Stimulated activated CD4-positive, alpha-beta T cell treated with anti-CD3 and anti-CD28 coated beads, Interleukin-2, amount 100 ng/mL, for 4 hours (primary cell): ENCODE measurements around the gene LOC101059915.
A peak's percentile ranks its signal among the peaks of the same experiment; 100 is the strongest.

Experiments
- DNase-seq: peaks from one replicate; pipeline ENCODE4 v3.0.0-alpha.2; 2020; ENCODE audit warnings: low read depth

Gene LOC101059915

DNA sequence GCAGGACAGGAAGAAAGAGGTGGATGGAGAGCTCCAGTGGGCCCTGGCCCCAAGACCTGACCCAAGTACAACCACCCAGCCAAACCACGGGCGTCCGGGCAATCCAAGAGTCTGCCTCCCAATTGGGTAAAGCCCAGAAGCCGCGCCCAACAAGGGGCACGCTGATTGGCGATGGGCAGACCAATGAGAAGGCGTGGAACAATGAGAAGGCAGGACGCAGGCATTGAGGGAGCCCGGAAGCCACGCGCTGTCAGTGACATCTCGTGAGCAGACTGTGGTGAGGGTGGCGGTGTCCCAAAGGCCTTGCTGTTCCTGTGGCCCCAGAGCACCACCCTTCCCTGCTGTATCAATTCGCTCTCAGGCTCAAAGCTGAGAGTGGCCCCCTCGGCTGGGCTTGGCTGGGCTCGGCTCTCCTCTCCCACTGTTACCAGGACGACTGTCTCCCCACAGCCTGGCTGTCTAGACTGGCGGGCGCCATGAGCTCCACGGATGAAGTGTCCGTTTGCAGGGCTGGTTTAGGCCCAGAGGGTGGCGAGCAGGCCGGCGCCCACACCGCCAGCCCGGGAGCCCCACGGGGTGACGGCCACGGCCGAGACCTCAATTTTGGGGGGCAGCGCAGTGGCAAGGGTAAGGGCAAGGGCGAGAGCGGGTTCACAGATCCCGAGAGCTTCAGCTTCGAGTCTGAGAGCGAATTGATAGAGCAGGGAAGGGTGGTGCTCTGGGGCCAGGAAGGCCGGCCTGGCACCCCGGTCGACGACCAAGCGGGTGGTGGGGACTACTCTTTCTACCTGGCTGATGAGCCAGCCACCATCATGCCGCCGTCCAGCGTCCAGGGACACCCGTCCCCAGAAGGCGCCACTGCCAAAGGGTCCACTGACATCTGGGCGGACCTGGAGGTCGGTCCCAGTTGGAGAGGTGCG lies at the start of gene LOC101059915:
Gene LOC101059915, plus strand, starts transcription at position 219 of the 920 bp plus-strand sequence.
- no peak for DNase-seq

DNA sequence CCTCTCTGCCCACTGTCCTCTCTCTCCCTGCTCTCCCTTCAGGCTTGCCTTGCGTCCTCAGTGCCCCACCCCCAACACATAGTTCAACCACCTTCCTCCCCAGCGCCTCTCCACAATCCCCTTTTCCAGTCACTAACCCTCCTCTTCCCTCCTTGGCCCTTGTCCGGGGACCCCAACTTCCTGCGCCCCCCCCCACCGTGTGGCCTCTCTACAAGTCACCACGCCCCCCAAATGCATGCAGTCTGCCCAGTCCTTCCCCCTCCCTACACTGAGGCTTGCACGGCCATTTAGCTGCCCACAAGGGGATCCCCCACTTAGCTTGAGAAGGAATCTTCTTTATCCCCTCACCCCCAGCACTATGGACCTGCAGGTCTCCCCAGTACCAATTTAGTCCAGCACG lies 49.6 kb upstream of the LOC101059915 start:
- DNase-seq: no peak

DNA sequence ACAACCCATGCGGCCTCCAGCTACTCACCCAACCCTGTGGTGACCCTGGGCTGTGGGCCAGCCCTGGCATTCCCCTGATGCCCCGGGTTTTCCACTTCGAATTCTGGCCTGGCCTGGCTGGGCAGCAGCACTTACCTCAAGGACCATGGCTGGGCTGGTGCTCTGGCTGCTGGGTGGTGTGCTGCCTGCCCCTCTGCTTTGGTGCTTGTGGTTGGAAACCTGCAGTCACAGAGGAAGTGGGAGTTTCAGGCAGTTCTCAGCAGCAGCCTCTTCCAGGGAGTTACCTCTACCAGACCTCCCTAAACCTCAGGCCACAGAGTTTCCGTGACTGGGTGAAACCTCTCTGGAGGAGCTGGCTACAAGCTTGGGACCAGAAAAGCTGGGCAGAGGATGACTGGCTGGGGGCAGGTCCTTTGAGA lies 49.0 kb upstream of the LOC101059915 start, which contains the start of gene CXCR3:
Gene CXCR3, minus strand, starts transcription at position 209 of the 419 bp plus-strand sequence. Its CDS starts 62 bp downstream, at position 147.
- DNase-seq: peak; percentile 57

DNA sequence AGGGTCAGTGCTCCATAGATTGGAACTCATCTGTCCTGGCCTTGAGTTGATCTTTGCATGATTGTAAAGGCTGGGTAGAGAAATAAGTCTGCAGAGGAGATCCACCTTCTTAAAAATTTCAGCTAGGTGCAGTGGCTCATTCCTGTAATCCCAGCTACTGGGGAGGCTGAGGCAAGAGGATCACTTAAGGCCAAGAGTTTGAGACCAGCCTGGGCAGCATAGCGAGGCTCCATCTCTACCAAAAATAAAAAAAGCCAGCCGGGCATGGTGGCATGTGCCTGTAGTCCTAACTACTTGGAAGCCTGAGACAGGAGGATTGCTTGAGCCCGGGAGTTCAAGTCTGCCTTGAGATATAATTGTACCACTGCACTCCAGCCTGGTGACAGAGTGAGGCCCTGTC lies 48.6 kb upstream of the LOC101059915 start:
- DNase-seq: no peak

DNA sequence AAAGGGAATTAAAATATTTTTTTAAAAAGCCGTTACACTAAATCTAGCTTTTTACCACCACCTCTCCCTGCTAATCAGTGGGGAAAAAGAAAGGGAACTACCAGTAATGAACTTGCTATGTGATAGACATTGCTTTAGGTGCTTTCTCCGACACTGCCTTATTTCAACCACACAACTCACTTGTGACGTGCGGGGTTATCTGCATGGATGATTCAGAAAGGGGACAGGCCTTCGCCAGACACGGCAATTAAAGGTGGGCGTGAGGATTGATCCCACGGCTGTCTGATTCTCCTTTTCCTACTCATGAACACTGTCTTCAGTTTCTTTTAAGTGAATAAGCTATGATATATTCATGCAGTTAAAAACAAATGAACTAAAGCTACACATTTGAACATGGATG lies 48.2 kb upstream of the LOC101059915 start:
- peak; percentile 71 for DNase-seq

DNA sequence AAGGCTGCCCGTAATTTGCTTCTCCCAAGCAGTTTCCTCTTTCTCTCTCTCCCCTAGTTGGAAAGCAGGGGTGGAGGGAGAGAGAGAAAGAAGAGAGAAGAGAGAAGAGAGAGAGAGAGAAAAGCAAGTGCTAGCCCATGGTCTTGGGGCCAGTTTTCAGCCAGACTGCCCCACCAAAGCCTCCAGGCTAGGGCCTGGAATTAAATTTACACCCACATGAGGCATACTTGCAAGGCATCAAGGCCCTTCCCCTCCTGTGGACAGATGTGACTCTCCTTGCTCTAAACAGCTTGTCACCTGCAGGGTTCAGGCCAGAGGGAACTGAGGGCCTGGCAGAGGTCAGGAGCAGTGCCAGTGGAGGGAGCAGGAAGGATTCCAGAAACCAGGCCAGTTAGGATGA lies 47.4 kb upstream of the LOC101059915 start:
- no peak for DNase-seq

DNA sequence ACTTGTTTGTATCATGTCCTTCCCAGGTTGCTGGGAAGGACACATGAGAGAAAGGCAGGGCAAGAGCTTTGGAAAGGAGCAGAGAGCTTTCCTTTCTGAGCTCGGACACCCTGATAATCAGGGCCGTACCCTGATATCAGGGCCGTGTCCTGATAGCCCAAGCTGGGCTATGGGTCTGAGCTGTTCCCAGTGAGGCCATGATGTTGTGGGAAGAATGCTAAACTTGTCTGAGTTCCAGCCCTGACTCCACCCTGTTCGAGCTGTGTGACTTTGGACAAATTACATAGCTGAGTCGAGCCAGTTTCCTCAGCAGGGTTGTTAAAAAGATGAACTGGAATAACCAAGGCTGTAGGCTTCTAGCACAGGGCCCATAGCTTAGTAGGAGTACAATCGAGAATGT lies 45.7 kb upstream of the LOC101059915 start:
- no peak for DNase-seq

DNA sequence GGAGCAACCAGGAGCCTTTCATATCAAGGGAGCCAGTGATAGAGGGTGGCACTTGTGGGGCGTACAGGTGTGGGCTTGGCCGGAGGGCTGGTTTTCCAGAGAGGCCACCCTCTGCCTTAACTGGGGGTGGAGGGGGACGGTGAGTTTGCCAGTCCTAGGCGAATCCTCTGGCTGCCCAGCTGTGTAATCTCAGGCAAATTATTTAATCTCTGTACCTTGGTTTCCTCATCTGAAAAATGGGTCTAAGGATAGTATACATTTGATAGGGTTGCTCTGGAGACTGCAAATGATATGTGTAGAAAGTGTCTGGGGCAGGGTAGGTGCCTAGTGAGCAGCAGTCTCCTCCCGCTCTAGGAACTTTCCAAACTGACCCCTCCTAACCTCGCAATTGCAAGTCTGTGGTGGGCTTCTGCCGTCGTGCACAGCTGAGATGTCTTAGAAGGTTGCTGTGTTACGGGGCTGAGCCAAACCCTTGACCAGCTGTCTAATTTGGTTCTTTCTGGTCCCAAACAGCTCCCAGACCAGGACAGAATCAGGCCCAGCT lies 45.2 kb upstream of the LOC101059915 start:
- no peak for DNase-seq

DNA sequence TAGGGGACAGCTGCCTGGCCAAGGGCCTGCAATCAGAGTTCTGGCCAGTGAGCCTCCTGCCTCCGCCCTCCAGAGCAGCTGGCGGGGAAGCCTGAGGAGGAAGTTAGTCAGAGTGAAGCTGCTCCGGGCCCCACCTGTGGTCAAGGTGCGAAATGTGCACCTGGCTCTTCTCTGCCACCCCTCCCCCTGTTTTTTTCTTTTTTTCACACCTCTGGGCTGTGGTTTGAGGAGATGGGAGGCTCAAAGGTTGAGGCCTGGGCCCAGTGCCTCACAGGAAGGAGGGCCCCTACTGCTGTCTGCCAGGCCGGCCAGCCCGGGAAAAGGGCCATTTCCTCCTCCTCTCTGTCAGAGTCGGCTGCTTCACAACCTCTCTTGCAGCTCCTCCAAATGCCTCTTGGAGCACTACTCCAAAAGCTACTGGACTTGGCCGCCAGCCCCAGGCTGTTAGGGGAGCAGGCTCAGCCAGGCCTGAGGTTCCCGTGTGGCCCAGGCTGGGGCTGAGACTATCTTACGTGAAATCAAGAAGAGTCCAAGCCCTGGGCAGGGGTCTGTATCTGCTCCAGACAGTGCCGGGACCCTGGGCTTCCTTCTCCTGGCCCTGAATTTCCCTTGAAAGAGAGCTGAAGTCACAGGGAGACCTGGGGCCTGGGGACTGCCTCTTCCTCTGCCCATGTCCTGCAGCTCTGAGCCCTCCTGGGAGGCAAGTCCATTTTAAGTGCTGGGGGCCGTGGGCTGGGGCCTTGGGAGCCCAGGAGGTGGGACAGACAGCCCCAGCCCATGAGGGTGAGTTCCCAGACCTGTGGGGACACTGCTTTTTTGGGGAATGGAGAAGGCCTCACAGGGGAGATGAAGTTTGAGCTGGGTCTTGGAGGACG lies 44.5 kb upstream of the LOC101059915 start:
- DNase-seq: peak; percentile 29

DNA sequence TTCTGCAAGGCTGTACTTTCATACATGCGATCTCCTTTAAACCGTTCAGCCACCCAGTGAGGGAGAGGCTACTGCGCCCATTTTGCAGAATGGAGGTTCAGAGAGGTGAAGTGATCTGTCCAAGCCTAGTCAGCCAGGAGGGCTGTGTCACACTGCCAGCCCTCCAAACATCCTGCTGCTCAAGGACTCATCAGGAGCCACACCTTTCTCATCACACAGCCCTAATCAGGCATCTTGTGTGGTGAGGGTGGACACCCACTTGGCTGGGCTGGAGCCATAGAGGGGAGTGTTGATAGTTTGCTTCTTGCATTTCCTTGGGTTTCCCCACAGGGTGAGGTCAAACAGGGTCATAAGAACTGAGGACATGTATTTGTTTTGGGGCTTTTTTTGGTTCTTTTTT lies 43.6 kb upstream of the LOC101059915 start:
- DNase-seq: no peak

DNA sequence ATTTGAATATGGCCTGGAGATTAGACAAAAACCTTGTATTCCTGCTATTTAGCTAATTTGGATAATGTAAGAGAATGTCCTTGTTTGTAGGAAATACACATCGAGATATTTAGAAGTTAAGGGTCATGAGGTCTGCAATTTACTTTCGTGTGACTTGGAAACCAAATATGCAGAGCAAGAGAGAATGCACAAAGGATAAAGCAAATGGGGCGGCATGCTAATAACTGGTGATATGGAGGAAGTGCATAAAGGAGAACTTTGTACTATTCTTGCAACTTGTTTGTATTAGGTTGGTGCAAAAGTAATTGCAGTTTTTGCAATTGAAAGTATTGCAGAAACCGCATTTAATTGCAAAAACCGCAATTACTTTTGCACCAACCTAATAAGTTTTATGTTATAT lies 41.9 kb upstream of the LOC101059915 start:
- no peak for DNase-seq

DNA sequence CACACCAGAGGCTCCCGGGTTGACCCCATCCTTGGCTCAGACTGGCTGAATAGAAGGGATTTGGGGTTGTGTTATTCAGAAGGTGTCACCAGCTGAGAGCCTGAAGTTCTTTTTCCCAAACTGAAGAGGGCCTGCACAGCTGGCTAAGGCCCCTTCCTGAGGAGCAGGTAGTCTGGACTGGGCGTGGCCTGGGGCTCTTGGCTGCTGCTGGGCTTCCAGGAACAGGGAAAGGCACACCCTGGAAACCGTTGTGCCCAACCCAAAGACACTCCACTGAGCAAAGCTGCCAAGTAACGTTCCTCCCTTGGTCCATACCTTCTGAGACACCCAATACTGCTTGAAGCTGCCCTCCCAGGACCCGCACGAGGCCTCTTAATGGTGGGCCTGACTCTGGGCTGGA lies 40.8 kb upstream of the LOC101059915 start:
- no peak for DNase-seq

DNA sequence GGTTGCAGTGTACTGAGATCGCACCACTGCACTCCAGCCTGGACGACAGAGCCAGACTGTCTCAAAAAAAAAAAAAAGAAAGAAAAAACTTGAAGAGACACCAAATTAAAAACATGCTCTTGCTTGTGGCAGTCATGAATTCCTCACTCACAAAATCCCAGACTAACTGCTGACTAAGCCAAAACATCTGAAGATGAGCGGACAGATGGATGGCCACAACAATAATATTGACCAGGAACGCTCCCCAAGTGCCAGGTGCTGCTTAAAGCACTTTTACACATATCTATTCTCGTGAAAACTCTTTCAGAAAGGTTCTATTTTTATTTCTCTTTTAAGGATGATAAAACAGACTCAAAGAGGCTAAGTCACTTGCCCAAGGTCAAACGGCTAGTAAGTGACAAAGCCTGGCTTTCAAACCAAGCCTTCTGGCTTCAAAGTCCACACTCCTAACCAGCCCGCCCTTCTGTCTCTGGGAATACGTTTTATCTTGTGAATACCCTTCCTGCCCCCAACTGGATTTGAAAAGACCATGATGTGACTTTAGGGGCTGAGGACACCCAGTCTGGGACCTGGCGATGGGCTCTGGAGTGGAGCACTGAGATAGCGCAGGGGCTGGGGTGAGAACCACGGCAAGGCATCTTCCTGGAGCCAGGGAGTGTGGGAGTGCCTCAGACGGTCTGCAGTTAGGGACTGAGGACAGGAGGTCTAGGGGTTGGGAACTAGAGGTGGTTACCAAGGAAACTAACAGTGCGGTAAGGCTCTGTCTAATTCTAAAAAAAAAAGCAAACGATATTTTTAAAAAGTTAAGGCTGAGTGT lies 39.5 kb upstream of the LOC101059915 start:
- DNase-seq: no peak

DNA sequence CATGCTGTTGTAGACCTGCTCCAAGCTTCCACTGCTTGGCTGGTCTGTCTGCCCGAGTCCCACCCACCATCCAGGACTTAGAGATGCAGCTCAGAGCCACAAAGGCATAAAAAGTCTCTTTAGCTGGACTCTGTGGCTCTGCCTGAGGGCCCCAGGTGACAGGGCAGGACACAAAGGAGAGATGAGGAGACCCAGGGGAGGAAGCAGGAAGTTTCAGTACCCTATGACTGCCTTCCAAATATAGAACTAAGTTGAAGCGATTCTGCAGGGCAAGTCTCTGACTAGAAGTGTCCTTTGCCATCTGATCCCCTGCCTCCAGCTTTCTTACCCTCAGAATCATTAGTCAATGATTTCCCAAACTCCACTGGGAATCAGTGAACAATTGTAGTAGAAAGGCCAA lies 37.9 kb upstream of the LOC101059915 start:
- no peak for DNase-seq

DNA sequence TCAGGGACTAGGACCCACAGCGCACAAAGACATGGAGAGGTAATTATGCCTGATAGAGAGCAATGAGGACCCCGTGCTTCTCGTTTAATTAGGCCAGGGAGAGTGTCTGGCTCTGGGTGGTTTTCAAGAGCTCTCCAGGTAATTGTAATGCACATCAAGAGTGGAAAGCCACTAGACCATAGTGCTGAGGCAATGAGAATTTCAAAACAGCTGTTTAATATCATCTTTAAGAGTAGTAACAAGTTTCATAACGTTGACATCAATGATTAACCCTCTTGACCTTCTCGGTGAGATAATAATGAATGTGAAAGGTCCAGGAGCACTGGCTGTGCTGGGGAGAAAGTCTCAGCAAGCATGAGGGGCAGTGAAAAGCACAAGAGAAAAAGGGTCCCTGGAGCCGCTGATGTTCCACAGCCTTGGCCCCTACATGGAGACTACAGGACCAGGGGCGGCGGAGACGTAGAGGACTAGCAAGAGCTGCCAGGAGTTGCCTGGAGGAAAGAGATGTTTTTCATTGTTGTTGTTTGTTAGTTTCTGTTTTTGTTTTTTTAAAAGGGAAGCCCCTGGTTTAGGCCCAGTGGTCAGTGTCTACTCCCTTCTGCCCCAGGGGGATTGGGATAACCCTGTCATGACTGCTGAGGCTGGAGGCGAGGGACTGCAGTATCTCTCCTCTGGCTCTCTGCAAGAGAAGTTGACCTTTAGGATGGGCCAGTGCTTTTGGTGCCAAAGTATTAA lies 34.3 kb upstream of the LOC101059915 start:
- DNase-seq: no peak

DNA sequence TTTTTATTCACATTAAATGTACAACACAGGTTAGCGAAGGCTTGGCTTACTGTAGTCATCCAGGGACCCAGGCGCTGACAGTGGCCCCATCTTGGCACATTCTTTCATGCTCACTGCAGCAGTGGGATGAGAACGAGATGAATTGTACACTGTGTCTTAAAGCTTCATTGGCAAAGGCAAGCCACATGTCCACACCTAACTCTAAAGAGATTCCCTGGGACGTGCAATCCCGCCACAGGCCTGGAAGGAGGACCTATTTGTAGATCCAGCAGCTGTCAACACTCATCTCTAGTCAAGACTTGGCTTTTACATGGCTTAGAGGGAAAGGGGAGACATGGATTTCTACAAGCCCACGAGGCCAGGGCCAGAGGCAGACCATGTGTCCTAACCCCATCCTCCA lies 33.0 kb upstream of the LOC101059915 start:
- DNase-seq: no peak

DNA sequence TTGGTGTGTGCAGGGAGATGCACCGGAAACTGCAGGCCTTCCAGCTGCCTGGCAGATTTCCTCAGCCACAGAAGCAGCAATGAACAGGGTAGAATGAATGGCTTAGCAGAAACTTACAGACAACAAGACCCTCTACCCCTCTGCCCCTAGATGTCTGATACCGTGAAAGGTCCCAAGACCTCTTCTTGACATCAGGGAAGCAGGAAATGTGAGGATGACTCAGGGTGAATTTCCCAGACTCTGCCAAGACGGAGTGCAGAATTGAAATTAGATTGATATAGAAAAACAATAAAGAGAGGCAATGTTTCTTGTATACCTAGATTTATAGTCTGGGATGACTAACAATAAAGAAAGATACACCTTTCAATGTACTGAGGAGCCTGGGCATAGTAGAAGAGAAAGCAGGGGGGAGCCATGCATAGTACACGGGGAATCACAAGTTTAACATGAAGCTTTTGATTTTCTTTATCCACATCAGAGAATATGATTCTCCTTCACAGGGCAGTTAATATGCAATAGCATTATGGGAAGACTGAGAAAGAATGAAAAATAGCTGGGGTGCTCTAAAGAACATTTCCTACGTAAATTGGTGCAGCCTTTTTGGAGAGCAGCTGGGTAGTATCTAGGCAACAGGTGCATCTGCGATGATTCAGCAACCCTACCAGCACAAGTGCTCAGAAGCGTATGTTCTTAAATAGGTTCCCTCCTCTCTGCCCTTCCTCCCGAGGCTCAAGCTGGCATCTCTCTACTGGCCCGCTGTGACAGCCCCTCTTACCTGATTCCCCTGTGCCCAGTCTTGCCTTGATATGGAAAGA lies 30.7 kb upstream of the LOC101059915 start:
- no peak for DNase-seq

DNA sequence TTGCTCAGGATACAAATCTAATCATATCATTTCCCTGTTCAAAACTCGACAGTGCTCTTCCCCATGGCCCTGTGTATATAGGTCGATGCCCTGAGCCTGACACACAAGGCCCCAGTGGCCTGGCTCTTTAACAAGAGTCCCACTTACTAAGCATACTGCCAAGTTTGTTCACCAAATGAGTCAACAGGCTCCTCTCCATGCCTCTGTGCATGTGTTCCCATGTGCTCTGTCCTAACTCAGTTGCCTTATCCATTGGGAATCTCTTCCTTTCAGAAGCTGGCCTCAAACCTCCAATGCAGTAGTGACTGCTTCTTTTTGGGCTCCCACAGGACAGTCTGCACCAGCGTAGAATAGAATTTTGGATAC lies 30.1 kb upstream of the LOC101059915 start:
- DNase-seq: no peak

DNA sequence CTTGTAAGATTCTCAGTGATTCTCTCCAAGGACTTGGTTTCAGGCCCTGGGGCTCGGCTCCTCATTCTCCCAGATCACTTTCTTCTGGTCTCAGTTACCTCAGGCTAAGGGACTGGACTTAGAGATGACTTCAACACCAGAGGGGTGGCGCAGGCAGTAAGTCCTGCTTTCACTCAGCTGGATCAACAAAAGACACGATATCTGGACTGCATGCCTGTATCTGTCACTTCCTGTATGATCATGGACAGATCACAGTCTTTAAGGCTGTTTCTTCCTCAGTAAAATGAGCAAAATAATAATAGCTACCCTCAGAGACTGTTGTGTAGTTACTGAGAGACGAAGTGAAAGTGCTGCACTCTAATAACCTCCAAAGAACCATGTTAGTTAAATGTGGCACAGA lies 29.5 kb upstream of the LOC101059915 start:
- DNase-seq: no peak

DNA sequence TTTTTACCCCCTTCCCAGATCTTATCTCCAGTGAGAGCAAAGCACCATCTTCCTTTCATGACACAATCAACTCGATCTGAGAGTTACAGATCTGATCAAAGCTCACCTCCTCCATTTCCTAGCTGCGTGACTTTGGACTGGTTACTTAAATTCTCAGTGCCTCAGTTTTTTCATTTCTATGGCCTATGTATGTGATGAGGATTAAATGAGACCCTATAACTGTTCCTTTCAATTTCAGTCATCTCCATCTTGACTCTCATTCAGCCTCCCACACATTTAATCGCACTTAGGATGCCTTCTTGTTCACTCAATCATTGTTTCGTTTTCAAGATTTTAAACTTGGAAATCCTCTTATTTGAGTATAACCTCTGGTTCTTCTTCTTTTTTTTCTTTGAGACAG lies 28.9 kb upstream of the LOC101059915 start:
- no peak for DNase-seq
